Astrocyte of the spinal cord (primary cell): ENCODE data around the gene SLC35F1.

Source experiments
- DNase-seq: peaks from one replicate; pipeline ENCODE4 v3.0.0; 2011; ENCODE audit warnings: low read depth, low spot score
- H3K4me3 ChIP-seq: 2 replicates; pipeline ENCODE4 v1.5.1; 2011; ENCODE audit warnings: low read depth, mild to moderate bottlenecking, low read length, moderate library complexity
- in situ Hi-C: cut with HindIII; loops from 2 replicates; pipeline ENCODE4 v1.10.0; 2017; ENCODE audit warnings: low sequenced_read_pairs
- TF ChIP-seq, protein P1 (sequence below): IDR thresholded peaks from 2 replicates; pipeline ENCODE4 v1.5.1; 2012; ENCODE audit warnings: low read depth, mild to moderate bottlenecking, low read length, inconsistent platforms

The SLC35F1 gene

DNA sequence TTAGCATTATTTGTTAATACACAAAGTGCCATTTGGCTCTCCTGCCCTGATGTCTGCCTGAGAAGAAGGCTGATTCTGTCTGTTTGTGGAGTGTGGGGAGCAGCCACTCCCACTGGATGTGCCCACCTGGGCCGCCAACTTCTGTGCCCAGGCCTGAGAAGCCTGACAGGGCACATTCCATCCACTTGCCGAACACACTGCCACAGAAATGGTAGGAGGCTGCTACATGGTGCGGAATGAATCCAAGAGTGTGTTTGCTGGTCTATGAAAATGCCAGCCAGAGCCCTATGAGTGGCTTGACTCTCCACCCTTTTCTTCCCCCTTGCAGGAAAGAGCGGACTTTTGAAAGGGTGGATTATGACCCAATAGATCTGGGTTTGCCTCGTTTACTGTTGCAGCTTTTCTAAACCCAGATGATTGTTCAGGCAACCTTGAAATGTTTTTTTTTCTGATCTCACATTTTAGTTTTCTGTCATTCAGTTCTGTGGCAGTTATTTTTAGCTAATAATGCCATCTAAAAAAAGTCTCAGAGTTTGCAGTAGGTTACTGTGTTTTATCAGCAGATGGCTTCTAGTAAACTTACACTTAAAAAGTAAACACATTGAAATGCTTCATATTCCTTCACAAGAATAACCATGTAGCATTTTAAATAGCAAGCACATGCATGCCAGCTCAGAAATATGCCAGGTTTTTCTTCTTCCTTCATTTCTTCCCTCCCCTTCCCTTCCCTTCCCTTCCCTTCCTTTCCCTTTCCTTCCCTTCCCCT, 196.5 kb downstream of the SLC35F1 start:
- no peak for DNase-seq
- in situ Hi-C loops, result no loop called here
- H3K4me3 ChIP-seq, result no peak overlapping the region
- TF ChIP-seq, protein P1, sequence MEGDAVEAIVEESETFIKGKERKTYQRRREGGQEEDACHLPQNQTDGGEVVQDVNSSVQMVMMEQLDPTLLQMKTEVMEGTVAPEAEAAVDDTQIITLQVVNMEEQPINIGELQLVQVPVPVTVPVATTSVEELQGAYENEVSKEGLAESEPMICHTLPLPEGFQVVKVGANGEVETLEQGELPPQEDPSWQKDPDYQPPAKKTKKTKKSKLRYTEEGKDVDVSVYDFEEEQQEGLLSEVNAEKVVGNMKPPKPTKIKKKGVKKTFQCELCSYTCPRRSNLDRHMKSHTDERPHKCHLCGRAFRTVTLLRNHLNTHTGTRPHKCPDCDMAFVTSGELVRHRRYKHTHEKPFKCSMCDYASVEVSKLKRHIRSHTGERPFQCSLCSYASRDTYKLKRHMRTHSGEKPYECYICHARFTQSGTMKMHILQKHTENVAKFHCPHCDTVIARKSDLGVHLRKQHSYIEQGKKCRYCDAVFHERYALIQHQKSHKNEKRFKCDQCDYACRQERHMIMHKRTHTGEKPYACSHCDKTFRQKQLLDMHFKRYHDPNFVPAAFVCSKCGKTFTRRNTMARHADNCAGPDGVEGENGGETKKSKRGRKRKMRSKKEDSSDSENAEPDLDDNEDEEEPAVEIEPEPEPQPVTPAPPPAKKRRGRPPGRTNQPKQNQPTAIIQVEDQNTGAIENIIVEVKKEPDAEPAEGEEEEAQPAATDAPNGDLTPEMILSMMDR, result no peak

- in situ Hi-C loops, result no loop called here
- no peak for DNase-seq
- TF ChIP-seq, protein P1, result no peak
- no peak overlapping the region for H3K4me3 ChIP-seq
Observed at GRCh38 chr6:118122161-118122725, 215.2 kb downstream of the SLC35F1 start.

- TF ChIP-seq, protein P1, result no peak
- DNase-seq, result no peak
- H3K4me3 ChIP-seq, result no peak overlapping the region
- in situ Hi-C loops, result no loop called here
Observed at GRCh38 chr6:118122801-118123200, 215.7 kb downstream of the SLC35F1 start.

DNA sequence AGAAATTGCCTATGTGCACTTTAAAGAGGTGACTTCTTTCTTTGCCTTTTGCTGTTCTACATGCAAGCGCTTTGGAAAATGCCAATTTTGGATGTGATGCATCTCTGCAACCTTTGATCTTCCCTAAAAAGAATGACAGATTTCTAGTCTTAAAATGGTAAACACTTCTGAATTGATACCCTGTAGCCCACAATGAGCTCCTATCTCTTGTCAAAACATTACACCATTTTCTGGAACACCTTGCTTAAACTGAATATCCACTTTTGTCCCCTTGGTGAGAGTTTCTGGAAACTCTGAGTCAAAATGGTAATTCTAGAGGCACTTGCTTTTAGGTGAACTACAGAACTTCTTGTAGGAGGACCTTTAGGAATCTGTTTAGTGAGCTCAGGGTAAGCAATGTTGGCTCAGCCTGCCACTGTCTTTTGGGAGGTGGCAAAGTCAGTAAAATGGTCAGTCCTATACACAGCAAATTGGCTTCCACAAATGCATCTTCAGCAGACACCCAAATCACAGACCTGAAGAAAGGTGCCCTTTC, 216.5 kb downstream of the SLC35F1 start:
- no peak for DNase-seq
- in situ Hi-C loops, result no loop called here
- TF ChIP-seq, protein P1, result no peak
- H3K4me3 ChIP-seq, result no peak overlapping the region

GRCh38 chr6:118124851-118125250, 217.8 kb downstream of the SLC35F1 start:
- TF ChIP-seq, protein P1, result no peak
- DNase-seq, result no peak
- no peak overlapping the region for H3K4me3 ChIP-seq
- in situ Hi-C loops, result no loop called here

- DNase-seq, result no peak
- TF ChIP-seq, protein P1, result no peak
- H3K4me3 ChIP-seq, result no peak overlapping the region
- in situ Hi-C loops, result no loop called here
Observed at GRCh38 chr6:118128755-118129154, 221.7 kb downstream of the SLC35F1 start.
